Adipocyte (in vitro differentiated cells): ENCODE results near the gene PPP2R2C.

Experiments
- DNase-seq: peaks from one replicate; pipeline ENCODE4 v3.0.0-alpha.2; 2015; ENCODE audit warnings: low read depth
- H3K27me3 ChIP-seq: replicated peaks from 2 replicates; pipeline ENCODE4 v1.7.0; 2013; ENCODE audit warnings: mild to moderate bottlenecking, low read length, moderate library complexity; ENCODE audit not compliant: control insufficient read depth, insufficient read depth
- H3K36me3 ChIP-seq: 2 replicates; pipeline ENCODE4 v1.7.0; 2013; ENCODE audit warnings: low read length, mild to moderate bottlenecking, moderate library complexity; ENCODE audit not compliant: control insufficient read depth, insufficient read depth, severe bottlenecking
- H3K4me1 ChIP-seq: 2 replicates; pipeline ENCODE4 v1.7.0; 2013; ENCODE audit warnings: mild to moderate bottlenecking, low read length, moderate library complexity; ENCODE audit not compliant: control insufficient read depth, insufficient read depth
- H3K4me3 ChIP-seq: 2 replicates; pipeline ENCODE4 v1.7.0; 2013; ENCODE audit warnings: mild to moderate bottlenecking, low read length, moderate library complexity
- H3K9ac ChIP-seq: 2 replicates; pipeline ENCODE4 v1.7.0; 2013; ENCODE audit warnings: mild to moderate bottlenecking, low read length, moderate library complexity
- H3K9me3 ChIP-seq: 2 replicates; pipeline ENCODE4 v1.7.0; 2013; ENCODE audit warnings: mild to moderate bottlenecking, low read length, moderate library complexity; ENCODE audit not compliant: control insufficient read depth

The PPP2R2C gene

DNA sequence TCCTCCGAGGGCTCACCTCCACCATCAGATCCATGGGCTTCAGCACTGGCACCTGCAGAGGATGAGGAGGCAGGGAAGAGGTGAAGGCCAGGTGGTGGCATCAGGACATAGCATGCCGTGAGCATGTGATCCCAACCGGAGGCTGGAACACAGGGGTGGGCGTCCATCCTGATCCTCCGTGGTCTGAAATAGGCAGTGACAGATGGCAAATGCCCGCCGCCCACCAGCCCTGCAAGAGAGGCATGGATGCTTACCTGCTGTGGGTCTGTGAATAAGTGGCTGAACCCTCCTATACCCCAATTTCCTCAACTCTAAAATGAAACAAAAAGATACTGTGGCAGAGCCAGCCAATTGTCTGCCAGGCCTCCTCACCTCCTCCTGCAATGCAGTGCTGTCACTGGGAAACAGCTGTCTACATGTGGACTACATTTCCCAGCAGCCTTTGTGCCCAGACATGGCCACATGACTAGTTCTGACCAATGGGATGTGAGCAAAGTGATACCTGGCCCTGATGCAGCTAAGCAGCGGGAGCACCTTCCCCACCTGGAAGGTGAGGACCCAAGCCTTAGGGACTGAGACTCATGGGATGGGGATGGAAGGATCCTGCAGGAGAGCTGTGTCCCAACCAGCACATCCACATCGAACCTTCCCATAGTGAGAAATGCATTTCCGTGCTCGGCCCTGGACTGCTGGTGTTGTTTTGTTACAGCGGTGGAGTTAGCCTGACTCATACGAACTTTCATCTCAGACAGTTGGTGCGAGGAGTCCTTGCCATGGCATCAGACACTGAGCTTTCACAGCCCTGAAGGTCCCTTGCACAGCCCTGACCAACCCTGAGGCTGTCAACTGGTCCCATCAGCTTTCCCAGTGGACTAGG is 99.5 kb downstream of the PPP2R2C start:
- Histone ChIP-seq H3K4me3 (no peak overlapping the region), H3K4me1 (no peaks in the 10 kb centered on the region), H3K9ac (no peak overlapping the region), H3K36me3 (no peaks in the 10 kb centered on the region), H3K9me3 (no peaks in the 10 kb centered on the region), H3K27me3 (peaks cover 51% of the 10 kb centered on the region)
- peak; percentile 13 for DNase-seq

- no peaks in the 10 kb centered on the region for H3K4me1 ChIP-seq
These were observed 100.6 kb downstream of the PPP2R2C start for GRCh38 chr4:6371812-6372211.

DNA sequence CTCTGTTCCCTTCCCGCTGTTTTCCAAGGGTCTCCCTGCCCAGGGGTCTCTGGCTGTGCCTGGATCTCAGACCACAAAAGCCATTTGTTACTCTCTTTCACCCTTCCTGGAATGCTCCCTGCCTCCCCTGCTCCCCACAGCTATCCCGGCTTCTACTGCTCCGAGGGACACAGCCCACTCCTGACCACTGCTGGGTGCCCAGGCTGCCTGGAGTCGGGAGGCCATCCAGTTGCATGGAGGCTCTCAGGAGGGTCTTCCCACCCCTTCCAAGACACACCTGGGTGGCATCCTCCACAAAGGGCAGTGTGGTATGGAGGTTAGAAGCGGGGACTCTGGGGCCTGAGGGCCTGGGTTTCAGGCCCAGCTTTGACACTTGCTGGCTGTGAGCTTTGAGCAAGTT is 101.1 kb downstream of the PPP2R2C start:
- Histone ChIP-seq H3K27me3 (peaks cover 46% of the 10 kb centered on the region), H3K9ac (no peak overlapping the region), H3K9me3 (no peaks in the 10 kb centered on the region), H3K4me3 (no peak overlapping the region), H3K36me3 (no peaks in the 10 kb centered on the region), H3K4me1 (no peaks in the 10 kb centered on the region)
- no peak for DNase-seq

More at GRCh38 chr4:6371812-6372211, 100.6 kb downstream of the PPP2R2C start:
- H3K36me3 ChIP-seq, result no peaks in the 10 kb centered on the region
- peaks cover 51% of the 10 kb centered on the region for H3K27me3 ChIP-seq
- no peak overlapping the region for H3K4me3 ChIP-seq
- no peak overlapping the region for H3K9ac ChIP-seq
- no peaks in the 10 kb centered on the region for H3K9me3 ChIP-seq
- DNase-seq, result no peak

DNA sequence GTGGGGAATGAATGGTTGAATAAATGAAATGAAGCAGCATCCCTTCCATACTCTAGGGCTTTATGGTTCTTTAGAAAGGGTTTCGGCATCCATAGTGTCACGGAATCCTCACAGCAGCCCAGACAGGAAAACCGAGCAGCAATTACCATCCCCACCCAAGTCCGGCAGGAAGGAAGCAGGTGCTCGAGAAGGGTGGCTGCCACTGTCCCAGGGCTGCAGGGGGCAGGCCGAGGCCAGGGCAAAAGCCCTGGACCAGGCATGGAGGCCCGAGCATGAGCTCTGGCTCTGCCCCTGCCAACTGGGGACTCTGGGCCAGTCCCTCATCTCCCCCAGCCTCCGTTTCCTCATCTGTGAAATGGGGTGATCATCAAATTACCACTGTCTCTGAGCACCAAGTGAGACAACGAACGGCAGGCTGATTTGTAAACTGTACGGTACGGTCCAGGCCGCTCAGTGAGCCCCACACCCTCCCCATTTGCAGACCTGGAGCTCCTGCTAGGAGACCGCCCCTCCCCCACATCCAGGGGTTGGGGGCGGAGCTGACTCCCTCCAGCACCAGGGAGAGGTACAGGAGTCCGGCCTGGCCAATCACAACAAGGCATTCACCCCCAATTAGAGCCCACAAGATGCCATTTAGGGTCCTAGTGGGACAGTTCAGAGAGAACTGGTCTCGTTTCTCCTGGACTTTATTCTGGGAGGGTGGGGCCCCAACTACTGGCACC is 102.3 kb downstream of the PPP2R2C start:
- no peak for DNase-seq
- Histone ChIP-seq H3K9me3 (no peaks in the 10 kb centered on the region), H3K9ac (no peak overlapping the region), H3K4me3 (no peak overlapping the region), H3K4me1 (no peaks in the 10 kb centered on the region), H3K27me3 (peaks cover 38% of the 10 kb centered on the region), H3K36me3 (no peaks in the 10 kb centered on the region)

- no peaks in the 10 kb centered on the region for H3K9me3 ChIP-seq
- no peak for DNase-seq
- H3K9ac ChIP-seq, result no peak overlapping the region
- peaks cover 38% of the 10 kb centered on the region for H3K27me3 ChIP-seq
- H3K36me3 ChIP-seq, result no peaks in the 10 kb centered on the region
- no peaks in the 10 kb centered on the region for H3K4me1 ChIP-seq
- H3K4me3 ChIP-seq, result no peak overlapping the region
These were observed 102.9 kb downstream of the PPP2R2C start for GRCh38 chr4:6369511-6369910.

GRCh38 chr4:6369035-6369434 is 103.4 kb downstream of the PPP2R2C start:
- H3K36me3 ChIP-seq, result no peaks in the 10 kb centered on the region
- H3K4me3 ChIP-seq, result no peak overlapping the region
- H3K9me3 ChIP-seq, result no peaks in the 10 kb centered on the region
- H3K27me3 ChIP-seq, result peaks cover 34% of the 10 kb centered on the region
- DNase-seq, result no peak
- H3K4me1 ChIP-seq, result no peaks in the 10 kb centered on the region
- no peak overlapping the region for H3K9ac ChIP-seq

DNA sequence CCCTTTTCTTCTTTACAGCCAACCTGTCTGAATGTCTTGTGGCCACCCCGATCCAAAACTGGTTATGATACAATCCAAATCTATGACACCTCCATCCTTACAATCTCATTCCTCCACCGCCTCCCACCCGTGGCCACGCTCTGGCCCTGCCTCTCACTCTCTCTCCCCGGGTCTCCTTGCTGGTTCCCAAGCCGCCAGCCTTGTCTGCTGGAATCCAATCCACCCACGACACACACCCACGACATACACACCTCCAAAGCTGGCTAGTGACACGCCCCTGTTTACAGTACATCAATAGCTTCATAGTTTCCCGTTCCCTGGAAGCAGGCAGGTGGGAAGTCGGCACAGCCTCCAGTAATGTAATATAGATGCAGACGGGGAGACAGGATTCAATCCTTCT is 103.8 kb downstream of the PPP2R2C start:
- Histone ChIP-seq H3K27me3 (peaks cover 31% of the 10 kb centered on the region), H3K9ac (no peak overlapping the region), H3K36me3 (no peaks in the 10 kb centered on the region), H3K4me3 (no peak overlapping the region), H3K4me1 (no peaks in the 10 kb centered on the region), H3K9me3 (no peaks in the 10 kb centered on the region)
- no peak for DNase-seq

DNA sequence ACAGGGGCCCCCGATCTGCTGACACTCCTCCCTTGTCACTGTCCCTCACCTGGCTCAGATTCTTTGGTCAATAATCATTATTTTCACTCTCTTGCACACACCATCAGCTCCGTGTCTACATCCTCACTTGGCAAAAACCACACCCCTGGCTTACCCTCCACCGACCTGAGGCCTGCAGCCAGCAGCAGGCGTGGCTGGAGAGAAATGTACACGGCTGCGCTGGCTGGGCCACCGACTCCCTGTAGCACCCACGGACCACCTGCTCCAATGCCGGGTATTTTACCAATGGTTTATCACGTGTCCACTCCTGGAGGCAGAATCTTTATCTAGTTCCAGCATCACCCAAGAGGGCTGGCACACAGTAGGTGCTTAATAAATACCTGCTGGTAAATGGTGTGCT is 104.3 kb downstream of the PPP2R2C start:
- Histone ChIP-seq H3K4me3 (no peak overlapping the region), H3K27me3 (peaks cover 31% of the 10 kb centered on the region), H3K36me3 (no peaks in the 10 kb centered on the region), H3K9ac (no peak overlapping the region), H3K4me1 (no peaks in the 10 kb centered on the region), H3K9me3 (no peaks in the 10 kb centered on the region)
- no peak for DNase-seq

GRCh38 chr4:6367371-6367851 is 105.0 kb downstream of the PPP2R2C start:
- no peak for DNase-seq
- Histone ChIP-seq H3K36me3 (no peaks in the 10 kb centered on the region), H3K4me1 (no peaks in the 10 kb centered on the region), H3K4me3 (no peak overlapping the region), H3K9ac (no peak overlapping the region), H3K9me3 (no peaks in the 10 kb centered on the region), H3K27me3 (peaks cover 31% of the 10 kb centered on the region)

GRCh38 chr4:6366581-6366980 is 105.8 kb downstream of the PPP2R2C start:
- Histone ChIP-seq H3K9ac (no peak overlapping the region), H3K4me1 (no peaks in the 10 kb centered on the region), H3K4me3 (no peak overlapping the region), H3K27me3 (peaks cover 31% of the 10 kb centered on the region), H3K36me3 (no peaks in the 10 kb centered on the region), H3K9me3 (no peaks in the 10 kb centered on the region)
- DNase-seq, result no peak

GRCh38 chr4:6365545-6366086 is 106.8 kb downstream of the PPP2R2C start:
- no peaks in the 10 kb centered on the region for H3K9me3 ChIP-seq
- no peak for DNase-seq
- no peaks in the 10 kb centered on the region for H3K4me1 ChIP-seq
- H3K27me3 ChIP-seq, result peaks cover 32% of the 10 kb centered on the region
- H3K9ac ChIP-seq, result no peak overlapping the region
- no peaks in the 10 kb centered on the region for H3K36me3 ChIP-seq
- no peak overlapping the region for H3K4me3 ChIP-seq
